Activated naive CD8-positive, alpha-beta T cell treated with anti-CD3 and anti-CD28 coated beads, Interleukin-2, amount 10 ng/mL, durations not matched to agents 7 days and 5 days (primary cell): ENCODE measurements around the gene BMAL1. TPM values are rescaled to one million over a fixed set of nuclear protein-coding genes. Genes with fewer than 3 reads are reported as not detected.

ENCODE experiments used
- ATAC-seq: fragments of 150-1000 bp; cut with Tn5 transposase; one replicate; pipeline ENCODE4 v1.10.0; 2021; ENCODE audit warnings: low read depth, moderate library complexity
- POLR2A ChIA-PET: fragments of 350-600 bp; sonication (Branson Sonifier 250); formaldehyde crosslinking; loops from one replicate; lab custom pipeline; 2021; ENCODE audit warnings: antibody characterized with exemption; lab: Charles Lee
- DNase-seq: peaks from one replicate; pipeline ENCODE4 v3.0.0; 2021
- H3K27ac Mint-ChIP-seq: one replicate; pipeline ENCODE4 v1.8.0; 2022; ENCODE audit warnings: mild to moderate bottlenecking, mixed read lengths
- H3K27me3 Mint-ChIP-seq: one replicate; pipeline ENCODE4 v1.8.0; 2022; ENCODE audit warnings: mild to moderate bottlenecking, moderate library complexity, mixed read lengths
- H3K36me3 Mint-ChIP-seq: one replicate; pipeline ENCODE4 v1.8.0; 2021; ENCODE audit warnings: mild to moderate bottlenecking, mixed read lengths
- H3K4me1 Mint-ChIP-seq: one replicate; pipeline ENCODE4 v1.8.0; 2021; ENCODE audit warnings: mixed read lengths
- H3K4me3 Mint-ChIP-seq: one replicate; pipeline ENCODE4 v1.8.0; 2022; ENCODE audit warnings: mild to moderate bottlenecking, moderate library complexity, mixed read lengths
- H3K9me3 Mint-ChIP-seq: one replicate; pipeline ENCODE4 v1.8.0; 2021; ENCODE audit warnings: mixed read lengths
- total RNA-seq, 2 experiments: library from RNA; stranded (reverse); gene quantifications; one replicate each; pipeline ENCODE4 v1.2.3, GENCODE V29; 2021

BMAL1 gene
- 10 to 100 TPM; 76.8 to 83.3 TPM for total RNA-seq

DNA sequence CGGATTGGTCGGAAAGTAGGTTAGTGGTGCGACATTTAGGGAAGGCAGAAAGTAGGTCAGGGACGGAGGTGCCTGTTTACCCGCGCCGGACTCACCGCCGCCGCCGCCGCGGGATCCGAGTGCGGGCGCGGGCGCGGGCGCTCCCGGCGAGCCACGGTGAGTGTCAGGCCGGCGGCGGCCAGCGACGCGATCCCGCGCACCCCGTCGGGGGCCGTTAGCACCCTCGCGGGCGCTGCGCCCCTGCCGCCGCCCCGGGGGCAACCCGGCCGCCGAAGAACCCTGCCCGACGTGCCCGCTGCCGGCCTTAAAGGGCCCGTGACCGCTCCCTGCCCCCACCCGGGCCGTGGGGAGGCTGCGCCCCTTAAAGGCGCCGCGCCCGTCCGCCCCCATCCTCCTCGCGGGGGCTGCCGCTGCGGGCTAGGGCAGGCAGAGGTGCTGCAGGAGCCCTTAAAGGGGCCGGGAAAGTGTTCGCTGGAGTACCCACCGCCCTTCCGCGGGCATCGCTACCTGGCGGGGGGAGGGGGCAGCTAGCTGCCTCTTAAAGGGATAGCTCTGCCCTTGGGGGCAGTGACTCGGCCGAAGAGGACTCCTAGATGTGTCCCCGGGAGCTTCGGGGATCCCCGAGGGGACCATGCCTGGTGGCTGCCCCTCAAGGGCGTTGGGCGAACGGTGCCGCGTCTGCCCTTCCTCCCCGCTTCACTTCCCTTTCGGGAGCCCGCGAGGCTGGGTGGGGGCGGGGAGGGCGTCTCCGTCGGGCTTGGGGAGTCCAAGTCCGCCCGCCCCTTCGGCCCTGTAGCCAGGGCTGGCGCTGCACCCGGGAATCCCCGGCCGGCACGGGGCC is at the start of gene BMAL1:
BMAL1 (plus strand) TSS at position 23 of the 841 bp plus-strand sequence. CDS start 76,519 bp downstream, outside the sequence.
- Mint-ChIP-seq H3K9me3 (no peaks in the 10 kb centered on the region), H3K4me3 (peak within 1 kb of the TSS; percentile 95), H3K27ac (peak within 1 kb of the TSS; percentile 85), H3K36me3 (peaks cover 12% of the 10 kb centered on the region), H3K27me3 (peaks cover 31% of the 10 kb centered on the region), H3K4me1 (peaks cover 45% of the 10 kb centered on the region)
- peak; percentile 78 for DNase-seq
- POLR2A ChIA-PET: interaction anchor here (0.6 to 2.8 kb wide), 7 partner anchors 13 to 1054 kb away, joined by 3 to 9 read pairs (median 4); no protein-coding TSS in a partner anchor
- peak; percentile 15 for ATAC-seq

DNA sequence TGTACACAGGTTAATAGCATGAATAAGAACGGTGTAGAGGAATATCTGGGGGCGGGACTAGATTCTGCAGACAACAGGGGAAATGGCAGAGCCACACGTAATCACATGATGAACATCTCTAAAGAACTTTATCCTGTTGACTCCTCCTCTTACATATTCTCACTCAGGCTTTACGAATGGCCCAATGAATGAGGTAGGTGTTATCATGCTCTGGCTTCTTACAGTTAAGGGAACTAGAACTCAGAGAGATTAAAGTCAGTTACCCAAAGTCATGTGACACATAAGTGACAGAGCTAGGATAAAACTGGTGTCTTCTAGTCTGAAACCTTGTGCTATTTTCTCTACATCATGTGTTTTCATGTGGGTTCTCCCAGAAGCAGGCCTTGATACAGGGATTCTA is 49.0 kb upstream of the BMAL1 start:
- H3K4me3 Mint-ChIP-seq: no peak overlapping the region
- H3K36me3 Mint-ChIP-seq: no peaks in the 10 kb centered on the region
- peaks cover 3% of the 10 kb centered on the region for H3K4me1 Mint-ChIP-seq
- no peak overlapping the region for H3K27ac Mint-ChIP-seq
- POLR2A ChIA-PET: no interaction called here
- DNase-seq (no peak), ATAC-seq (no peak)
- peaks cover 19% of the 10 kb centered on the region for H3K27me3 Mint-ChIP-seq
- H3K9me3 Mint-ChIP-seq: no peaks in the 10 kb centered on the region

- ATAC-seq: no peak
- Mint-ChIP-seq H3K4me3 (no peak overlapping the region), H3K36me3 (no peaks in the 10 kb centered on the region), H3K4me1 (peaks cover 3% of the 10 kb centered on the region), H3K27me3 (peaks cover 22% of the 10 kb centered on the region), H3K27ac (no peak overlapping the region), H3K9me3 (no peaks in the 10 kb centered on the region)
- no peak for DNase-seq
- POLR2A ChIA-PET: no interaction called here
Observed at GRCh38 chr11:13229136-13229535, 48.5 kb upstream of the BMAL1 start.

DNA sequence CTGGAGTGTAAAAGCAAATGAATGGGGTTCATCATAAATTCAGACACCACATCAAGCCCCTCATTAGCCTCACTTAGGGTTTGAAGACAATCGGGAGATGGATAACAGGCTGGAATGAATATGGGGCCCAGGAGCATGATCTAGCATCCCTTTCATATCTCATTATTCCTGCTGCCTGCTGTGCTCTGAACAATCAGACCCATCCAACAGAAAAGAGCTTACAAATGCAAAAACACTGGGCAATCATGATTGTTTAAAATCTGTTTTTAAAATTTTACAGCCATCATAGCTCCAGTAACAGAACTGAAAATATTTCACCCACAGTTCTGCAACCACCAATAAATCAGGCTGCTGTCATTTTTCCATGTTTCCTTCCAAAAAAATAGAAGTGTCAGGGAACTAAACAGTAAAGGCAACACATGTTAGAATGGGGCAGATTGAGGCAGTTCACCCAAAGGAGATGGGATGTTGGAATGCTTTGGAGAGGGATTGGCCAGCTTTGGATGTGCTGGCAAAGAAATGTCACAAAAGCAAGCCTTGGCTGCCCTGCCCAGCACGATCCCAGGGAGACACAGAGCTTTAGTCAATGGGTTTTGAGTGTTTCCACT is 47.8 kb upstream of the BMAL1 start:
- no peak overlapping the region for H3K27ac Mint-ChIP-seq
- no peak for ATAC-seq
- POLR2A ChIA-PET: no interaction called here
- no peaks in the 10 kb centered on the region for H3K9me3 Mint-ChIP-seq
- no peak overlapping the region for H3K4me3 Mint-ChIP-seq
- H3K4me1 Mint-ChIP-seq: peaks cover 3% of the 10 kb centered on the region
- H3K36me3 Mint-ChIP-seq: no peaks in the 10 kb centered on the region
- peaks cover 23% of the 10 kb centered on the region for H3K27me3 Mint-ChIP-seq
- no peak for DNase-seq

DNA sequence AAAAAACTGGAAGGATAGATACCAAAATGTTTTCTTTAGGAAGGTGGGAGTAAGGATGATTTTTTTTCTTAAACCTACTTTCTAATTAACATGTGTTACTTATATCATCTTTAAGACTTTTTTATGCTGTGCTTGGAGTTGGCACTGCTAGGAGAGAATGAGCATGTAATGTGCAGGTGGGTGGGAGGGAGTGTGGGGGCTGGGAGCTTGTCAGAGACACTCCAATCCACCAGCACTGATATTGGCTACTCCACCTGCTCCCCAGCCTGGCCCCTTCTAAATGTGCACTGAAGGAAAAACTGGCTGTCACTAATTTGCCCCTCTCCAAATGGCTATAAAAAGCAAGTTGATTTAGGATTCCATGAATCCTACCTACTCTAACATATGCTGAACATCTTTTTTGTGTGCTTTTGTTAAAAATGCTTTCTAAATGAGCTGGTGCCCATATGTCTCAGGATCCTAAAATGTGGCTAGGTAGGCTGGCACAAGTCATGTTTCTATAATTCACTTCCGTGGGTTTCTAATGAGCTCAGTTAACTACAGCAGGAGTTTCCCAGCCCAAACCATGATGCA is 44.3 kb upstream of the BMAL1 start:
- no peaks in the 10 kb centered on the region for H3K9me3 Mint-ChIP-seq
- no peaks in the 10 kb centered on the region for H3K4me1 Mint-ChIP-seq
- POLR2A ChIA-PET: no interaction called here
- H3K36me3 Mint-ChIP-seq: no peaks in the 10 kb centered on the region
- H3K27ac Mint-ChIP-seq: no peak overlapping the region
- ATAC-seq (no peak), DNase-seq (no peak)
- no peak overlapping the region for H3K4me3 Mint-ChIP-seq
- H3K27me3 Mint-ChIP-seq: peaks cover 31% of the 10 kb centered on the region

DNA sequence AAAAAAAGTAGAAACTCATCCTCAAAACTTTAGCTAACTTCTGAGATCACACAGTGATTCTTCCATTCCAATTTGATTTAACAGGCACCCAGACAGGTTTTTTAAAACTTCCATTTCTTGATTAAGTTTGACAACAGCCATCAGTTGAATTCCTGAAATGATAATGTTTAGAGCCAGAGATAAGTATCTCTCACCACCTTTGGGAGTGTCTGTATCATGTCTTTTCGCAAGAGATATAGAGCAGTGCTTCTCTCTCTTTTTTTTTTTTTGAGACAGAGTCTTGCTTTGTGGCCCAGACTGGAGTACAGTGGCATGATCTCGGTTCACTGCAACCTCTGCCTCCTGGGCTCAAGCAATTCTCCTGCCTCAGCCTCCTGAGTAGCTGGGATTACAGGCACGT is 41.7 kb upstream of the BMAL1 start:
- H3K4me1 Mint-ChIP-seq: peaks cover 4% of the 10 kb centered on the region
- POLR2A ChIA-PET: interaction anchor here (0.7 kb wide), 1 partner anchor 126 kb away, joined by 3 read pairs; no protein-coding TSS in a partner anchor
- H3K4me3 Mint-ChIP-seq: no peak overlapping the region
- no peaks in the 10 kb centered on the region for H3K9me3 Mint-ChIP-seq
- H3K27me3 Mint-ChIP-seq: peaks cover 27% of the 10 kb centered on the region
- no peak overlapping the region for H3K27ac Mint-ChIP-seq
- no peaks in the 10 kb centered on the region for H3K36me3 Mint-ChIP-seq
- ATAC-seq: no peak
- no peak for DNase-seq

DNA sequence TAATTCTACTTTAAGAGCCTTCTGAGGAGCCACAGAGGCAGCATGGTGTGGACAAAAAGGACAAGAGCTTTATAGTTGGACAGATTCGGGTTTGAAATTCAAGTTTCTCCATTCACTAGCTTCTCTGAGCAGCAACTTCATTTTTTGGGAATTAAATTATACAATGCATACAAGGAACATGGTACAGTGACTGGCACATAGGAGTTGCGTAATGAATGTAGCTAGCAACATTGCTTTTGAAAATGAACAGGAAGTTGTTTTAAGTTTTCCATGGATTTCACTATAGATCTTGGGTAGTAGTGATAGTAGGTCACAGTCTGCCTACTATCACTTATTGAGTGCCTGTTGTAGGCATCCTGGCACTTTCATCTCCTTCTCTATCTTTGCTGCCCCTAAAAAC is 41.0 kb upstream of the BMAL1 start:
- peaks cover 26% of the 10 kb centered on the region for H3K27me3 Mint-ChIP-seq
- H3K4me3 Mint-ChIP-seq: no peak overlapping the region
- no peak for ATAC-seq
- no peak for DNase-seq
- H3K4me1 Mint-ChIP-seq: peaks cover 4% of the 10 kb centered on the region
- H3K27ac Mint-ChIP-seq: no peak overlapping the region
- POLR2A ChIA-PET: interaction anchor here (0.7 kb wide), 1 partner anchor 127 kb away, joined by 3 read pairs; no protein-coding TSS in a partner anchor
- no peaks in the 10 kb centered on the region for H3K36me3 Mint-ChIP-seq
- H3K9me3 Mint-ChIP-seq: no peaks in the 10 kb centered on the region

DNA sequence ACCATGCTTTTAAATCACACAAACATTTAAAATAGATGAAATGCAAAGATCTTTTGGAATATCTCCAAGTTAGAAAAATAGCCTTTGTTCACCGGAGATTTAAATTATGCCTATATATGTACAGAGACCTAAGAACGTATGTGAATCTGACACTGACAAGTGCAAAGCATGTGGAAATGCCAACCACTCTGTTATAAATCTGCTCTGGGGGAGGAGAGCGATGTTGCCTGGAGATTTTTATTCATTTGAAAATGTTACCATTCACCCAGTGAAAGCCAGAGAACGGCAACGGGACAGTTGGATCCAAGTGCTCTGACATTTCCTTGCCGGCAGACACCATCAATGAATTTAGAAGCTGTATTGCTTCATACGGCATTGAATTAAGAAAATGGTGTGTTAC is 39.8 kb upstream of the BMAL1 start:
- H3K4me1 Mint-ChIP-seq: peaks cover 4% of the 10 kb centered on the region
- peaks cover 30% of the 10 kb centered on the region for H3K27me3 Mint-ChIP-seq
- no peak overlapping the region for H3K27ac Mint-ChIP-seq
- no peaks in the 10 kb centered on the region for H3K9me3 Mint-ChIP-seq
- H3K36me3 Mint-ChIP-seq: no peaks in the 10 kb centered on the region
- no peak for DNase-seq
- no peak overlapping the region for H3K4me3 Mint-ChIP-seq
- ATAC-seq: no peak
- POLR2A ChIA-PET: no interaction called here

DNA sequence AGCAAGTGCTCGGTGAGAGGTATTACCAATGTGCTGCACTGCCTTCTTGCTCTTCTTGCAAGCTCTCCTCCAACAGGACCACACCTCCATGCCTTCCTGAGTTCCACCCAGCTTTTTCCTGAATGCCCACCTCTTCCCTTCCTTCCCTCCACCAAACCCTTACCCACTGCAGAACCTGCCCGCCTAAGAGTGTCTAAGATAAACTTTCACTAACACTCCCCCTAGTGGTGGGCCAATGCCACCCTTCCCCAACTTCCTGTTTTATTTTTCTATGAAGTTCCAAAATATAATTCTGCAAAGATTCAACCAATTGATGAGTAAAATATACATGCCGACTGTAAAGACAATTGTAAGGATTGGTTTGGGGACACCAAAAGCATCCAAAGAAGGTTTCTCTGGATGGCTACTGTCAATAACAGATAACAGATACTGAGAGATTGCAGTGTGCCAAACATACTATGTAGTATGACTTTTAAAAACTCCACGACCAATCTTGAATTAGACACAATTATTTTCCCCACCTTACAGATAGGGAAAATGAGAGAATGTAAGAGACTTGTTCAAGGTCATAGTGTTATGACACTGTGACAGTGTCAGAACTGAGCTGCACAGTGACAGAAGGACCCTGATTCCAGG is 38.6 kb upstream of the BMAL1 start:
- Mint-ChIP-seq H3K36me3 (no peaks in the 10 kb centered on the region), H3K27ac (no peak overlapping the region), H3K4me3 (no peak overlapping the region), H3K27me3 (peaks cover 35% of the 10 kb centered on the region), H3K9me3 (no peaks in the 10 kb centered on the region), H3K4me1 (peaks cover 4% of the 10 kb centered on the region)
- POLR2A ChIA-PET: no interaction called here
- DNase-seq (peak; percentile 42), ATAC-seq (peak; percentile 78)

DNA sequence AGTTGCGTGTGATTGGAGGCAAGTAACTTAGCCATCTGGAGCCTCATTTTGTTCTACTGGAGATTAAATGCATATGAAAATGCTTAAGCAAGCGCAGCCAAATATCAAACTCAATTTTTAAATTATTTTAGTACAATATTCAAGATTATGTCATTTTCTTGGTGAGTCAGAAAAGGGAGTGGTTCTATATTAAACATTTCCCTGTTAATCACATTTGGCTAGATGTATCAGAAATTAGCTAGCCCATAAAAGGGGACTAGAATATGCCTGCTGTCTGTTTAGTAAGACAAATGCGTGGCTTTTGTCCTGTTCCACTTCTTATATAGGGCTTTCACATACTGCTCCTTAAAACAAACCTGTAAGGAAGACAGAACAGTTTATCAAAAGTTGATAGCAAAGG is 35.0 kb upstream of the BMAL1 start:
- peaks cover 4% of the 10 kb centered on the region for H3K4me1 Mint-ChIP-seq
- H3K36me3 Mint-ChIP-seq: no peaks in the 10 kb centered on the region
- DNase-seq (no peak), ATAC-seq (no peak)
- H3K27ac Mint-ChIP-seq: no peak overlapping the region
- no peak overlapping the region for H3K4me3 Mint-ChIP-seq
- H3K27me3 Mint-ChIP-seq: peaks cover 50% of the 10 kb centered on the region
- POLR2A ChIA-PET: no interaction called here
- H3K9me3 Mint-ChIP-seq: no peaks in the 10 kb centered on the region

DNA sequence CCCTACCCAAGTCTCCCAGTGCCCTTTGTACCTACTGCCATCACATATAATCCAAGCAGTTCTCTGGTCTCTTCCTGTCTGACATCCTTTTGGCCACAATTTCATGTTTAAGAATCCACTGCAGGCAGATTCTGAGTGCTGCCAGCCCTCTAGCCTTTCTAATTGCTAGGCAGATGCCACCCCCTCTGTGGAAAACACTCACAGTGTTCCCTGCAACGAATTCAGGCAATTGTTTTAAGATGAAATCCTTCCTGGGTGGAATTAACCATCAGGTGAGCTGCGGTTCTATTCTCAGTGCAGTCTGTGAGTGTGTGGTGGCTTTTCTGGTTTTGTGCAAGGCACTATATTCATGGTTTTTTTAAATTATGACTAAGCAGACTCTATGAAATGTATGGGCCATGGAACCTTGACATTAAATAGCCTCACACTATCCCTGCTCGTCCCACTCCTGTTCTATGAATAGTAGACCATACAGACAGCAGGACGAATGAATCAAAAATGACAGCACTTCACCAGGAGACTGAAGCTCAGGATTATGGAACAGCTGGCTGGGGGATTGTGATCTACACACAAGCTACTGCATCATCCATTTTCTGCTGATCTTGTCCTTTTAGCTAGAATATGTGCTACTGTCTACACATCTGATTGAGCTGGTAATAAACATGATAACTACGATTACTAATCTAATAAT is 29.8 kb upstream of the BMAL1 start:
- no peak for ATAC-seq
- H3K27ac Mint-ChIP-seq: no peak overlapping the region

DNA sequence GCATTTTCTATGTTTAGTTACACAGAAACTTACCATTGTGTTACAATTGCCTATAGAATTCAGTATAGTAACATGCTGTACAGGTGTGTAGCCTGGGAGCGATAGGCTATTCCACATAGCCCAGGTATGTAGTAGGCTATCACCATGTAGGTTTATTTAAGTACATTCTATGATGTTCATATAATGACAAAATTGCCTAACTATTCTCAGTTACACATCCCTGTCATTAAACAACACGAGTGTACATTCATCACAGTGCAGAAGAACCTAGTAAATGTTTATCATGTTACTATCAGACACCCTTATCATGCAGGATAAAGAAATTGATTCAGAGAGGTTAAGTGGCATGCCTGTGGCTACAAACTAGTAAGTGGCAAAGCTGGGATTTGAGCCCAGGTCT is 28.4 kb upstream of the BMAL1 start:
- Mint-ChIP-seq H3K27ac (no peak overlapping the region), H3K9me3 (no peaks in the 10 kb centered on the region), H3K36me3 (no peaks in the 10 kb centered on the region), H3K4me1 (no peaks in the 10 kb centered on the region), H3K27me3 (peaks cover 29% of the 10 kb centered on the region), H3K4me3 (no peak overlapping the region)
- POLR2A ChIA-PET: no interaction called here
- no peak for DNase-seq
- no peak for ATAC-seq

More for the DNA sequence above, 29.8 kb upstream of the BMAL1 start:
- H3K36me3 Mint-ChIP-seq: no peaks in the 10 kb centered on the region
- POLR2A ChIA-PET: no interaction called here
- no peaks in the 10 kb centered on the region for H3K4me1 Mint-ChIP-seq
- H3K4me3 Mint-ChIP-seq: no peak overlapping the region
- DNase-seq: no peak
- no peaks in the 10 kb centered on the region for H3K9me3 Mint-ChIP-seq
- H3K27me3 Mint-ChIP-seq: peaks cover 42% of the 10 kb centered on the region

GRCh38 chr11:13249992-13250391 is 27.6 kb upstream of the BMAL1 start:
- Mint-ChIP-seq H3K4me3 (no peak overlapping the region), H3K27me3 (peaks cover 24% of the 10 kb centered on the region), H3K9me3 (no peaks in the 10 kb centered on the region), H3K36me3 (no peaks in the 10 kb centered on the region), H3K4me1 (no peaks in the 10 kb centered on the region), H3K27ac (no peak overlapping the region)
- ATAC-seq (no peak), DNase-seq (no peak)
- POLR2A ChIA-PET: no interaction called here
